ENCODE data around the gene ZNF716. TPM values are rescaled to one million over a fixed set of nuclear protein-coding genes. Genes with fewer than 3 reads are reported as not detected.
"Not testable (repeated sequence)": the region's sequence is repeated elsewhere in the genome, so short reads cannot be mapped to it uniquely, and the experiment has no call there.

The ZNF716 gene
- not detected for total RNA-seq

- CTCF ChIA-PET: no interaction called here
Observed at GRCh38 chr7:57449904-57450303, at the start of gene ZNF716. Gene ZNF716, plus strand, starts transcription at chr7:57450177. Its CDS starts 112 bp downstream, at chr7:57450289.

GRCh38 chr7:57400531-57401155, 49.3 kb upstream of the ZNF716 start:
- POLR2A ChIA-PET: no interaction called here

More at GRCh38 chr7:57449904-57450303, at the start of gene ZNF716:
- POLR2A ChIA-PET: no interaction called here

GRCh38 chr7:57403051-57403450, 46.9 kb upstream of the ZNF716 start:
- POLR2A ChIA-PET, CTCF ChIA-PET: not testable (repeated sequence)

More at GRCh38 chr7:57400531-57401155, 49.3 kb upstream of the ZNF716 start:
- CTCF ChIA-PET: no interaction called here

- CTCF ChIA-PET: no interaction called here
- POLR2A ChIA-PET: no interaction called here
Observed at GRCh38 chr7:57403601-57404342, 46.2 kb upstream of the ZNF716 start.

GRCh38 chr7:57404343-57404966, 45.5 kb upstream of the ZNF716 start:
- ChIA-PET POLR2A (no interaction called here), CTCF (no interaction called here)

GRCh38 chr7:57404967-57405421, 45.0 kb upstream of the ZNF716 start:
- POLR2A ChIA-PET: no interaction called here
- CTCF ChIA-PET: no interaction called here

GRCh38 chr7:57407125-57407524, 42.9 kb upstream of the ZNF716 start:
- POLR2A ChIA-PET: no interaction called here

GRCh38 chr7:57412168-57412567, 37.8 kb upstream of the ZNF716 start:
- CTCF ChIA-PET: no interaction called here
- POLR2A ChIA-PET: no interaction called here

More at GRCh38 chr7:57407125-57407524, 42.9 kb upstream of the ZNF716 start:
- CTCF ChIA-PET: no interaction called here

GRCh38 chr7:57412618-57413017, 37.4 kb upstream of the ZNF716 start:
- ChIA-PET CTCF (no interaction called here), POLR2A (no interaction called here)

GRCh38 chr7:57413529-57414398, 36.2 kb upstream of the ZNF716 start:
- CTCF ChIA-PET: no interaction called here

GRCh38 chr7:57414415-57414814, 35.6 kb upstream of the ZNF716 start:
- ChIA-PET CTCF (no interaction called here), POLR2A (no interaction called here)

More at GRCh38 chr7:57413529-57414398, 36.2 kb upstream of the ZNF716 start:
- POLR2A ChIA-PET: no interaction called here

GRCh38 chr7:57414852-57415251, 35.1 kb upstream of the ZNF716 start:
- POLR2A ChIA-PET: no interaction called here

GRCh38 chr7:57415326-57415725, 34.7 kb upstream of the ZNF716 start:
- CTCF ChIA-PET: no interaction called here

More at GRCh38 chr7:57414852-57415251, 35.1 kb upstream of the ZNF716 start:
- CTCF ChIA-PET: no interaction called here

GRCh38 chr7:57415730-57416129, 34.2 kb upstream of the ZNF716 start:
- ChIA-PET POLR2A (no interaction called here), CTCF (no interaction called here)

More at GRCh38 chr7:57415326-57415725, 34.7 kb upstream of the ZNF716 start:
- POLR2A ChIA-PET: no interaction called here

- POLR2A ChIA-PET: no interaction called here
- CTCF ChIA-PET: no interaction called here
Observed at GRCh38 chr7:57416601-57417358, 33.2 kb upstream of the ZNF716 start.

GRCh38 chr7:57417736-57418135, 32.2 kb upstream of the ZNF716 start:
- CTCF ChIA-PET: no interaction called here
- POLR2A ChIA-PET: no interaction called here

GRCh38 chr7:57423768-57424167, 26.2 kb upstream of the ZNF716 start:
- POLR2A ChIA-PET: no interaction called here
- CTCF ChIA-PET: no interaction called here

- POLR2A ChIA-PET: no interaction called here
- CTCF ChIA-PET: no interaction called here
Observed at GRCh38 chr7:57424515-57425238, 25.3 kb upstream of the ZNF716 start.
